GM19395 (cell line): Measurements from ENCODE around the gene SLC12A7.
"Not testable (repeated sequence)": the region's sequence is repeated elsewhere in the genome, so short reads cannot be mapped to it uniquely, and the experiment has no call there.

Experiments
- ATAC-seq: cut with Tn5 transposase; IDR thresholded peaks from one replicate; pipeline ENCODE4 v1.9.1; 2021; ENCODE audit warnings: mild to moderate bottlenecking, moderate library complexity; ENCODE audit not compliant: unreplicated experiment

The SLC12A7 gene

DNA sequence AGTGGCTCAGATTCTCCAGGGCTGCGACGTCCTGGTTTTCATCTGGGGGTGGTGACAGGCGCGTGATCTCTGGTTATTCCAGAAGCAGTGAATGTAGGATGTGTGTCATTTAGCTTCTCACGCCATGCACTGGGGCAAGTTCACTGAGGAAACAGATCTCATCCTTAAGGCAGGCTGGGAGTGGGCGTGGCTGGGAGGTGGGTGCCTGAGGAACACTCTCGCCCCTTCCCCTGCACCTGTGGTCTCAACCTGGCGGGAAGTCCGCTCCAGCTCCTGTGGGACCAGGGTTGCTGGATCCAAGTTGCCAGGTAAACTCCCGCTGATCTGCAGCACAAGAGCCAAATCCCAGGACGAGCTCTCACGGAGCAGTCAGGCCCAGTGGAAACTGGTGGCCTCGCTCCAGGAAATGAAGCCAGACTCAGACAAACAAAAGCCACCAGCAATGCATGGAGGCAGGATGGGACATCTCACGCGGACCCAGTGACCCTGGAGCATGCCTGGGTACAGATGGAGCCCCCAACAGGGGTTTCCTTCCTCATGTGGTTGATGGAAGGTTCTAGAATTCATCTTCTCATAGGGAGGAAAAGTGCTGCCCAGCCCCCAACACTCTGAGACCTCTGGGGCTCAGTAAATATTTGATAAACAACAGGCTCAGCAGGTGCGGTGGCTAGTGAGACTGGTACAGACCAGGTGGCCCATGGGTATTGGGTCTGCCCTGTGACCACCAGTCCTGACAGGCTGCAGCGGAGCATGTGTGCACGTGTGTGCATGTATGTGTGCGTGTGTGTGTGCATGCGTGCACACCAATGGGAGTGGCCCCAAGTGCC is 16.3 kb upstream of the SLC12A7 start:
- no peak for ATAC-seq

DNA sequence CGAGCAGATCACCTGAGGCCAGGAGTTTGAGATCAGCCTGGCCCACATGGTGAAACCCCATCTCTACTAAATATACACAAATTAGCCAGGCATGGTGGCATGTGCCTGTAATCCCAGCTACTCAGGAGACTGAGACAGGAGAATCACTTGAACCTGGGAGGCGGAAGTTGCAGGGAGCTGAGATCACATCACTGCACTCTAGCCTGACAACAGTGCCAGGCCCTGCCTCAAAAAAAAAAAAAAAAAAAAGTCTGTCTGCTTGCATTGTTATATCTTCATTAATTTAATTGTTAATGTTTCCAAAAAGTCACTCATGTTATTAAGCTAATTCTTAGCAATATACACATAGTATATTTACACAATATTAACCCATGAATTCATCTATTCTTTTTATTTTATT is 13.8 kb upstream of the SLC12A7 start:
- not testable (repeated sequence) for ATAC-seq

DNA sequence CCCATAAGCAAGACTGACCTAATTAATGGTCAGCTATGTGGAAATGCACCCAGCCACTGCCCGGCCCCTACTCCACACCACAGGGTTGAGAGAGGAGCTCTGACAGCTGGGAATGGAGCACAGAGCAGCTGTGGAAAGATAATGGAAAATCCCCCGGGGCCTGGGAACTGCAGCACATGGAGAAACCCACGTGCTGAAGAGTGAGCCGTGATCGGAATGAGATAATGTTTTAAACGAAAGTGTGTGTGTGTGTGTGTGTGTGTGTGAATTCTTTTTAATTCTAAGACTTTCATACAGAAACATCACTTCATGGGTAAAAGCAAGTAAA is 13.1 kb upstream of the SLC12A7 start:
- no peak for ATAC-seq

DNA sequence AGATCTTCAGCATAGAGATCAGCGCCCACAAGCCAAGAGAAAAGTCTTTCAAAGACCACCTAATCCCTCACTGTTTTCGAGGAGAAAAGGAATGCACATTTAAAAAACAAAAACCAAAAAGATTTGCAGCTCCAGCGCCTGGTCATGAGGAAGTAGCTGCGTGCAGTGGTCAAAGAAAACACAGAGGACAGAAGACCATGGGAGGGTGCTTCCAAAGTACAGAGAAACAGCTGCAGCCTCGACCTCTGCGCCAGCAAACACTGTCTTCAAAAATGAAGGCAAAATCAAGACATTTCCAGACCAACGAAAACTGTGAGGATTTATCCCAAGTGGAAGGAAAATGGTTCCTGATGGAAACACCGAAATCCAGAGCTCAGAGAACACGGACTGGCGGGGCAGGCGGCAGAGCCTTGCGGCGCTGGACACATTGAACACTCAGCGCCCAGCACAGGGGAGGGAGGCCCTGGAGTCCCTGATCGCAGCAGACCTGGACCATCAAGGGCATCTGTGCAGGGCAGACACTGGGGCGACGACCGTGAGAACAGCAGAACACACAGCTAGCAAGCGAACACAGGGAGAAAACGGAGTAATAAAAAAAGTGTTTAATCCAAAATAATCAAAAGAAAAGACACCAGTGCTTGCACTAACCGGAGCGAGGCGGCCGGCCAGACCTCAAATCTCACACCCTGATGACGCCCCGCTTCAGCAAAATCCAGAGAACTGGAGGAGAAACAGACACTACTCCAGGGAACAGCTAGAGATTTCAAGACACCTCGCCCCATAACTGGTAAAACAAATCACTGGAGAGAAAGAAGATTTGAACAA is 12.6 kb upstream of the SLC12A7 start:
- no peak for ATAC-seq

DNA sequence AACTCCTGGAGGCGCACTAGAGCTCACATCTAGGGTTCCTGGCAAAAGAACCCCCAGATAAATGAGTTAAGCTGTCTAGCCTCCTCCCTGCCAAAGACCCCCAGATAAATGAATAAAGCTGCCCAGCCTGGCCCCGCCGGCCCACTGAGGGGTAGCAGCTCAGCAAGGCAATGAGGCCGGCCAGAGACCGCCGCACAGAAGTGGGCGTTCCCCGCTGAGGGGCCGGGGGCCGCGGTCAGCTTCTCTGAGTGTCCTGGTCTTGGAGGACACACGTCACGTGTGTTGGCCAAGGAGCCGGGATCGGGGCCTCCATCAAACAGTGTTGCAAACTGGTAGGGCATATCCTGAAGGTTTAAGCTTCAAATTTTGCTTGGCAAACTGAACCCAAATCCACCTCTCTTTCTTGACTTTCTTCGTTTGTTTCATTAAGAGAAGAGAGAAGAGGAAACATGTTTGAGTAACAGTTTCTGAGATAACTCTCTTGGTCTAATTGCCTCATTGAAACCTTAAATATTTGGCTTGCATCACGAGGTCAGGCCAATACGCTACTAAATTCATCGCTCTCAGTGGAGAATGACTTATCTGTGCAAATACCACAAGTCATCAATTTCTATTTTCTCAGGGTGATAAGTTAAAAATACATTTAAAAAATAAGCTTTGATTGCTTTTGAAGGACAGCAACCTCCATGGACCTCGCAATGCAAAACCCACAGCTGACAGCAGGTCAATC is 11.7 kb upstream of the SLC12A7 start:
- ATAC-seq: no peak

DNA sequence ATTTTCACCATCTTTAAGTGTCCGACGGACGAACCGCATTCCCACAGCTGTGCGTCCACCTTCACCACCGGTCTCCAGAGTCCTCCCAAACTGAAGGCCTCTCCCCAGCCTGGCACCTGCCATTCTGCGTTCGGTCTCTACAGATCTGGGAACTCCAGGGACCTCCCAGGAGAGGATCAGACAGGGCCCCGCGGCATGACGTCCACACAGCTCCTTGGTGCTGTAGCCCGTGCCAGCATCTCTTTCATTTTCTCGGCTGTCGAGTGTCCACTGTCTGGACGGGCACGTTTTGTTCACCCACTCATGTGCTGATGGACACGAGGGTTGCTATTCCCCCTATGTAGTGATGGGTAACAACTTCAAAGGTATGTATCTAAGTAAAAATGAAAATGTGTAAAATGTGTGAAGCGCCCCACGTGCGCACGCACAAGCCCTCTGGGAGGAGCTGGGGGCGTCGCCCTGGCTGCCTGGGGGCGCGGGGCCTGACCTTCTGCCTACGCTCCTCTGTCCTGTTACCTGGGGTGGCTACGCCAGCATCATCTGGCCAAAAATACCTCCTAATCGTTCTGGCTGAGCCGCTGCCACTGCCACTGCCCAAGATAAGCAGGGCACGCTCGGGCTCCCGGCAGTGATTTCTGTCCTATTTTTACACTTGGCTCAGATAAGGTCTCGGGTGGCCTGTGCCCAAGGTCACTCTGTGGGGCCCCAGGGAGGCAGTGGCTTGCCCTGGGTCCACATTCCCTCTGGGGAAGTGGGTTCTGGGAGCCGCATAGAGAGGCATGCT is 10.8 kb upstream of the SLC12A7 start:
- ATAC-seq: no peak

DNA sequence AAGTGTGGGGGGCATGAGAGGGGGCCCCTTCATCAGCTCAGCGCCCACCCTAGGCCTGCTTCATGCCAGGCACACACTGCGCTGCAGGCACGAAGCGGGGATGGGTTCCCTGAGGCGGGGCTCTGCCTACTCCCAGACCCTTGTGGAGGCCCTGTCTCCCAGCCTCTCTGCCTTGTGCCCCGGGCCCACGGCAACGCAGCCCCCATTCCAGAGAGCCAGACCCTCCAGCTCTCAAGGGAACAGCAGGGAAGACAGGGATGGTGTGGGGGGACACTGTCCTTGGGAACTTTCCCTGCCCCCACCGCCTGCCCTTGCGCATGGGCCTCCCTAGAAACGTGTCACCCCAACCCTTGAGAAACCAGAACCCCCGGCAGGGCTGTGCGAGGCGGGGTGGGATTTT is 10.0 kb upstream of the SLC12A7 start:
- no peak for ATAC-seq

- ATAC-seq: no peak
Measured at GRCh38 chr5:1121044-1121443, 9.2 kb upstream of the SLC12A7 start.

DNA sequence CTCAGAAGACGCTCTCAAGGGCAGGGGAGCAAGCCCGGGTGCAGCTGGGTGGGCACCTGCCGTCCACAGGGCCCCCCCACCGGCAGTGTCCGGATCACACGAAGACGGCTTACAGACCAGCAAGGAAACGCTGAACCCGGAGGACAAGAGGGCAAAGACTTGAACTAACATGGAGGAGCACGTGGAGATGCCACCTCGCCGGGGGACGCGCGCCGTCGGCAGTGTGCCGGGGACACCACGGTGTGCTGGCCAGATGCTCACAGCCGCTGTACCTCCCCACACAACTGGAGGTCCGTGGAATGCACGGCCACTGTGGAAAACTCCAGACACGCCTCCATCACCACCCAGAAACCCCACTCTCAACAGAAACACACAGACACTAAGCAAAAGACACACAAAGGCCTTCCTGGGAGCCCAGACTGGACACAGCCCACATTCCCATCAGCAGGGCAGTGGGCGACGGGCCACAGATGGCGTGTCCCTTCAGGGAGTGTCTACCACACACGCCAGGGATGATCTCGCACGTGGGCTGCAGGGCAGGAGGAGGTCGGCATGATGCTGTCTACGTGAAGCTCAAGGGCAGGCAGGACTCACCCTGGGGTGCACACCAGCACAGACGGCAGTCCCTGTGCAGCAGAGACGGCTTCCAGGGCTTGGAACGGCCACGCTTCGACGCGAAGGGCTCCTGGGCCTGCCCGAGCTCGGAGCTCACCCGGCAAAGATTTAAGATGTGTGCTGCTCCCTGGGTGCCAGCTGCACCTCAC is 8.6 kb upstream of the SLC12A7 start:
- no peak for ATAC-seq

GRCh38 chr5:1119312-1119831 is 7.5 kb upstream of the SLC12A7 start:
- no peak for ATAC-seq

- no peak for ATAC-seq
Measured at GRCh38 chr5:1118738-1119137, 6.9 kb upstream of the SLC12A7 start.

DNA sequence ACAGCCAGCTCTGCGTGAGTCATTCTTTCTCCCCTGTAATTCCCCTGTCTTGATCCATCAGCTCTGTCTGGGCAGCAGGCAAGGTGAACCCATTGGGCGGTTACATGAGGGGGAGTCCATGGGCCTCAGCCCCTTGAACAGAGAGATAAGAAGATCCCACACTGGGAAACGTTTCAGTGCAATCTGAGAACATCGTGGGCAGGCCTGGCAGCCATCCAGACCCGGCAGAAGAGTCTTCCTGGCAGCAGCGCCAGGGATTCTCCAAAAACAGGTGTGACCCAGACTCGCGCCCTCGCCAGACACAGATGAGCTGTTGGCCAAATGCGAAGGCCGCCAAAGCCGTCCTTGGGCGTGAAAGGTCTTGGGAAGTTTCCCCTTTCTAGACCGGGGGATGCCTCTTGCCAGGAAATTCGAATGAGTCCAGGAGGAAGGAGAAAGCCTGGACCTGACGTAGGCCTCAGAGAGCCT is 6.4 kb upstream of the SLC12A7 start:
- no peak for ATAC-seq

- no peak for ATAC-seq
Measured at GRCh38 chr5:1116977-1117376, 5.1 kb upstream of the SLC12A7 start.

- no peak for ATAC-seq
Measured at GRCh38 chr5:1116109-1116740, 4.4 kb upstream of the SLC12A7 start.

GRCh38 chr5:1115123-1115815 is 3.4 kb upstream of the SLC12A7 start:
- no peak for ATAC-seq

- ATAC-seq: no peak
Measured at GRCh38 chr5:1113805-1114586, 2.1 kb upstream of the SLC12A7 start.

DNA sequence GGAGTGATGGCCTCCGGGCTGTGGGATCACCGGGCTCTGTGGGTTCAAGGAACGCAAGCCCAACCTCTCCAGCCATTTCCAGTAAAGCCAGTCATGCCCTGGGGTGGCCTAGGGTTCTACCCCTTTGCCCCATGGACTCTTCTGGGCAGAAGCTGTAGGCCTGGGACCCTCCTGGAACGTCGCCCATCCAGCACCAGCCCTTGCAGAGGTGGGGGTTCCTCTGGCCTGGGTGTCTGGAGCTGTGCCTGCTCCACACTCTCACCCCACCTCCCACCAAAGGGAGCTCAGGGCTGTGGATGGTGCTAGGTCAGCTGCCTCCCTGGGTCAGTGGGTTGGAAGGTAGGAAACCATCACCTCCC is 1.4 kb upstream of the SLC12A7 start:
- ATAC-seq: no peak
